Limb (tissue), 2 donors: ENCODE results near the gene SUGCT.

Source experiments
- DNase-seq, 2 donors: peaks; one replicate each; pipeline ENCODE4 v3.0.0-alpha.2; 2016; ENCODE audit errors: extremely low spot score in 2 of 2

Gene SUGCT

GRCh38 chr7:40891232-40891631, 756.4 kb downstream of the SUGCT start:
- DNase-seq: no peak

- DNase-seq: peak in 1 of 2 donors; percentile 10
Measured at GRCh38 chr7:40899151-40899550, 764.3 kb downstream of the SUGCT start.

GRCh38 chr7:40899636-40900507, 765.1 kb downstream of the SUGCT start:
- DNase-seq: peak in 1 of 2 donors; percentile 15

DNA sequence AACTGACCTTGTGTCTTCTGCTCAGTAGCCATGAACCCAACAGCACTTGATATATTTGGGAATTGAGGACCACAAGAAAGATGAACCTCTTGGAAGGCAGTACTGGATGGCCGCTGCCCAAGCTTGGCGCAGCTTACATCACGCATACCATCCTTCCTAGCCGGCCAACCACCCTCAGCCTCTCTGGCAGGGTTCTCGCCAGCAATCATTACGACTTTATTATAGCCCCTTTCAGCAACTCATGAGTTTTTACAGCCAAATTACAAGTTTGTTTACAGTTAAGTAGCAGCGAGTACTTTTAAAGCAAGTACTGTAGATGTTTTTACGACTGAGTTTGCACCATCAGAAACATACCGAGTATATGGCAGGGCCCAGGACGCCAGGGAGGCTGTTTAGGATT, 769.1 kb downstream of the SUGCT start:
- no peak for DNase-seq

DNA sequence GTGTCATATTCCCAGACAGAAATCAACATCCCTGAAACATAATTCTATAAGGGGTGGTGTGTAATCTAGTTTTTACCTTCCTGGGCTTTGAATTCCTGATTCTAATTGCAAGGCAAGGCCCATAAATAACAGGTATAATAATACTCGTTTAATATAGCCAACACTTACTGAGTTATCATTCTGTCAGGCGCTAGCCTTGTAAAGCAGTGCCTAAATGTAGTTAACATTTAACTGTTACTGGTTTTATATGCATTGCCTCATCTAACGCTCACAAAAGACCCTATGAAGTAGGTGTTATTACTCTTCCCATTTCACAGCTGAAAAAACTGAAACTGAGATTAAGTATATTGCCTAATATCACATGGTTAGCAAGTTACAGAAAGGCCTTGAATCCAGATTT, 772.5 kb downstream of the SUGCT start:
- no peak for DNase-seq

DNA sequence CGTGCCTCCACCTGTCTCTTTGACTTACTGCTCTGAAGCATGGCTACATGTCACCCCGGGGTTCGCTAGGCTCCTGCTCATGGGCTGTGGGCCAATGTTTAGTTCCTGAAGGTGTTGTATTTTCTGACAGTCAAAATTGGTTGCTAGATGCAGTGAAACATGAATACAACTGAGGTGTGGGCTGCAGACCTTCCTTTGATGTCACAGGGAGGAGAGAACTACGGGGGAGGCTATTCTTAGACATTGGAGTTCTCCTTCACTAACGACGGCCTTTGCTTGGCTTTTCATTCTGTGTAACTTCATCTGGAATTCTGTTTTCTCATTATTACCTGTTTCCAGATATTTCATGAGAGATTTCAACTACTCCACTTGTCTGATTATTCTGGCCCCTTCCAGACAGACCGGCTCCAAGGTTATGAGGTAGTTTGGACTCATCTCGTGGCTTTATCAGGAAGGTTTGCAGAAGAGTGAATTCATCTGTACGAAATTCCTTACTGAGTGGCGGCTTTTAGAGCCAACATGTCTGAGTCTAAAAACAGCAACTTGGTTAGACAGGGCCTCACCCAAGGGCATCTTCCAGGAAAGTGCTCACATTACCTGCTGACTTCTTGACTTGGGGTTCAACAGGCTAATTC, 774.7 kb downstream of the SUGCT start:
- peak in 1 of 2 donors; percentile 4 for DNase-seq
